HepG2 (cell line): ENCODE measurements around the gene P3H3. TPM values are rescaled to one million over a fixed set of nuclear protein-coding genes. Genes with fewer than 3 reads are reported as not detected.

Source experiments
- ATF1 ChIP-seq: IDR thresholded peaks from 2 replicates; pipeline ENCODE4 v1.6.1; 2016; ENCODE audit warnings: mild to moderate bottlenecking, control low read depth
- ATF7-NPFF ChIP-seq: sonication (generic); formaldehyde crosslinking; IDR thresholded peaks from 2 replicates; pipeline ENCODE4 v1.8.1; 2023; ENCODE audit warnings: mild to moderate bottlenecking, low read depth, missing genetic modification reagents, moderate library complexity
- DDIT3 ChIP-seq: sonication (generic); formaldehyde crosslinking; IDR thresholded peaks from 2 replicates; pipeline ENCODE4 v1.4.0; 2020; ENCODE audit warnings: mild to moderate bottlenecking, missing genetic modification reagents
- DMAP1 ChIP-seq: IDR thresholded peaks from 2 replicates; pipeline ENCODE4 v1.6.1; 2016
- GLMP ChIP-seq: sonication (generic); formaldehyde crosslinking; IDR thresholded peaks from 2 replicates; pipeline ENCODE4 v1.9.0; 2021; ENCODE audit warnings: missing genetic modification reagents, mild to moderate bottlenecking, borderline replicate concordance
- KAT7 ChIP-seq: IDR thresholded peaks from 2 replicates; pipeline ENCODE4 v1.6.1; 2018; ENCODE audit warnings: borderline replicate concordance, missing compliant biosample characterization
- MAFK ChIP-seq, 2 experiments: IDR thresholded peaks in 1 of 2; conservative IDR thresholded peaks in 1 of 2; 2 replicates each; pipeline ENCODE4 v1.6.1; 2011; ENCODE audit warnings: improper control_type of control experiment in 2 of 2, low read length in 2 of 2
- PREB ChIP-seq: sonication (generic); formaldehyde crosslinking; IDR thresholded peaks from 2 replicates; pipeline ENCODE4 v1.4.0; 2020; ENCODE audit warnings: missing genetic modification reagents
- REST ChIP-seq, 2 experiments: IDR thresholded peaks; 2 replicates each; pipeline ENCODE4 v1.6.1; 2011 to 2012; ENCODE audit warnings: low read length in 2 of 2, borderline replicate concordance in 1 of 2, low read depth in 1 of 2, mild to moderate bottlenecking in 1 of 2, moderate library complexity in 1 of 2
- SRSF4 ChIP-seq: fragments of 200-400 bp; formaldehyde crosslinking; IDR thresholded peaks from one replicate; pipeline ENCODE4 v1.6.1; 2018; ENCODE audit warnings: mild to moderate bottlenecking, low read depth, low read length, moderate library complexity; ENCODE audit not compliant: poor library complexity, severe bottlenecking
- TCF12 ChIP-seq, 2 experiments: fragments of 450-650 bp in 1 of 2; sonication (generic) in 1 of 2; formaldehyde crosslinking in 1 of 2; IDR thresholded peaks; 2 replicates each; pipeline versions ENCODE4 v1.6.1 to v1.8.0; 2017 to 2022; ENCODE audit warnings: antibody characterized with exemption in 1 of 2, mild to moderate bottlenecking in 1 of 2, missing genetic modification reagents in 1 of 2, moderate library complexity in 1 of 2
- ZNF276 ChIP-seq: sonication (generic); formaldehyde crosslinking; IDR thresholded peaks from 2 replicates; pipeline ENCODE4 v1.4.0; 2020; ENCODE audit warnings: mild to moderate bottlenecking, low read depth, missing genetic modification reagents
- ZNF383 ChIP-seq: sonication (generic); formaldehyde crosslinking; IDR thresholded peaks from 2 replicates; pipeline ENCODE4 v1.4.0; 2020; ENCODE audit warnings: missing genetic modification reagents, mild to moderate bottlenecking, borderline replicate concordance
- ZNF441 ChIP-seq: sonication (generic); formaldehyde crosslinking; IDR thresholded peaks from 2 replicates; pipeline ENCODE4 v1.7.0; 2021; ENCODE audit warnings: missing genetic modification reagents, borderline replicate concordance
- ZNF710 ChIP-seq: sonication (generic); formaldehyde crosslinking; IDR thresholded peaks from 2 replicates; pipeline ENCODE4 v1.5.0; 2020; ENCODE audit warnings: mild to moderate bottlenecking, missing genetic modification reagents, borderline replicate concordance
- ZNF740 ChIP-seq: sonication (generic); formaldehyde crosslinking; IDR thresholded peaks from 2 replicates; pipeline ENCODE4 v1.4.0; 2020; ENCODE audit warnings: missing genetic modification reagents
- polyA plus RNA-seq, 8 experiments: library from polyadenylated mRNA; depleted of rRNA in 3 of 8; stranded (reverse) in 7 of 8; unstranded in 1 of 8; fragments of >200 nt; fragmentation: Illumina TruSeq in 4 of 8; extraction: Trizol in 4 of 8; gene quantifications; 2 replicates each; pipeline versions ENCODE4 v1.2.1 to v1.2.3, GENCODE V29; 2011 to 2016; ENCODE audit warnings: low read depth in 4 of 8, missing spikeins in 1 of 8, mixed read lengths in 1 of 8; ENCODE audit not compliant: insufficient read depth in 1 of 8
- total RNA-seq, 5 experiments: library from RNA; depleted of rRNA; stranded (reverse); fragments of >200 nt; fragmentation: Illumina TruSeq; extraction: Trizol; gene quantifications; 2 replicates each; pipeline ENCODE4 v1.2.3, GENCODE V29; 2016; ENCODE audit warnings: low read depth in 1 of 5

Gene P3H3
- total and polyA plus RNA-seq, 2 of the 13 experiments (the other 11 are each of a cell fraction or from before 2014, with no cell fraction given) = 20.1 to 20.5 TPM

GRCh38 chr12:6867413-6868210 lies 39.4 kb downstream of the P3H3 start, which contains the start of gene TPI1 (continued):
- TF ChIP-seq REST (IDR thresholded peaks at IDR 0.05; ENCODE audit: borderline replicate concordance in 1 of 2, low read depth in 1 of 2, low read length in 2 of 2) = peak in 1 of 2 experiments; percentile 79; a peak in 1 of 4 replicates
- no peak; the same call in 1 of the 2 replicates for TF ChIP-seq ZNF710 (CRISPR knock-in tag)
- peak; percentile 89; the same call in 1 of the 2 replicates for TF ChIP-seq KAT7 (CRISPR knock-in tag)
- no peak for TF ChIP-seq ATF1
- no peak for TF ChIP-seq DDIT3 (CRISPR knock-in tag)
- TF ChIP-seq GLMP = no peak
- TF ChIP-seq DMAP1 (CRISPR knock-in tag) = peak; percentile 61; the same call in 1 of the 2 replicates
- TF ChIP-seq ZNF276 (CRISPR knock-in tag) = no peak
- no peak for TF ChIP-seq SRSF4
- TF ChIP-seq ZNF383 (CRISPR knock-in tag) = no peak
- TF ChIP-seq PREB (CRISPR knock-in tag) = no peak
- TF ChIP-seq ZNF740 (CRISPR knock-in tag) = no peak
- no peak for TF ChIP-seq TCF12 (IDR thresholded peaks at IDR 0.05)
- peak; percentile 33; the same call in 1 of the 2 replicates for TF ChIP-seq TCF12 (CRISPR knock-in tag; IDR thresholded peaks at IDR 0.05)
- no peak; the same call in none of the 2 replicates for TF ChIP-seq ZNF441 (CRISPR knock-in tag)
- TF ChIP-seq MAFK (conservative IDR thresholded peaks at IDR 0.05 in 1 of 2, IDR thresholded peaks at IDR 0.05 in 1 of 2; ENCODE audit: low read length in 2 of 2) = no peak
- TF ChIP-seq ATF7-NPFF (CRISPR knock-in tag) = peak; percentile 75
